Osteocyte (in vitro differentiated cells): ENCODE measurements around the gene PIMREG. TPM values are rescaled to one million over a fixed set of nuclear protein-coding genes. Genes with fewer than 3 reads are reported as not detected.

Experiments
- DNase-seq: peaks from one replicate; pipeline ENCODE4 v3.0.0; 2021; ENCODE audit warnings: mixed read lengths; ENCODE audit not compliant: unreplicated experiment; ENCODE audit errors: extremely low spot score
- H3K27ac Mint-ChIP-seq: one replicate; pipeline ENCODE4 v1.8.0; 2021; ENCODE audit warnings: mild to moderate bottlenecking, mixed read lengths; ENCODE audit not compliant: unreplicated experiment
- H3K27me3 Mint-ChIP-seq: one replicate; pipeline ENCODE4 v1.8.0; 2021; ENCODE audit warnings: mixed read lengths; ENCODE audit not compliant: unreplicated experiment
- H3K36me3 Mint-ChIP-seq: one replicate; pipeline ENCODE4 v1.8.0; 2021; ENCODE audit warnings: mixed read lengths; ENCODE audit not compliant: unreplicated experiment
- H3K4me1 Mint-ChIP-seq: one replicate; pipeline ENCODE4 v1.8.0; 2021; ENCODE audit warnings: mixed read lengths; ENCODE audit not compliant: unreplicated experiment
- H3K4me3 Mint-ChIP-seq: one replicate; pipeline ENCODE4 v1.8.0; 2021; ENCODE audit warnings: mild to moderate bottlenecking, moderate library complexity, mixed read lengths; ENCODE audit not compliant: unreplicated experiment
- H3K9me3 Mint-ChIP-seq: one replicate; pipeline ENCODE4 v1.8.0; 2021; ENCODE audit warnings: mixed read lengths; ENCODE audit not compliant: unreplicated experiment
- total RNA-seq: library from RNA; stranded (reverse); gene quantifications from 2 replicates; pipeline ENCODE4 v1.2.1, GENCODE V29; 2021
- TF ChIP-seq, protein P1 (sequence below): fragments of 200-600 bp; sonication (generic); IDR thresholded peaks from 2 replicates; pipeline ENCODE4 v1.5.0; 2021; ENCODE audit warnings: antibody characterized with exemption, mild to moderate bottlenecking, moderate library complexity

PIMREG gene
- total RNA-seq, 1 donor from 2014 or later = 8.9 TPM

DNA sequence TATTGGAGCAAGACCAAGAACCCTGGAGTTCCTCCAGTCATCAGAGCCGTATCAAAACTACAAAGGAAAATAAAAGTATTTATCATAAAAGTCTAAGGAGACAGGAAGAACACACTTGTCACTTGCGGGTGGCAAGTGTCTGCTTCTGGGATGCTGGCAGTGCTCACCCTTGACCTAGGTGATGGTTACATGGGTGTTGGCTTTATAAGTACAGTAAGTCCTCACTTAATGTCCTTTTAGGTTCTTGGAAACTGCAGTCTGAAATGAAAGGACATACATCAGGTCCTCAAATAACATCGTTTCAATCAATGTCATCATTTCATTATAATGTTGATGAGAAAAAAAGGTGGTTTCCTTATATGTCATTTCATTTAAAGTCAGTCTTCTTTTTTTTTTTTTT is 6.3 kb upstream of the PIMREG start:
- Mint-ChIP-seq H3K4me1 (no peaks in the 10 kb centered on the region), H3K9me3 (no peaks in the 10 kb centered on the region), H3K27ac (no peak overlapping the region), H3K36me3 (no peaks in the 10 kb centered on the region), H3K4me3 (no peak overlapping the region), H3K27me3 (peaks cover 35% of the 10 kb centered on the region)
- DNase-seq = no peak
- TF ChIP-seq, protein P1, sequence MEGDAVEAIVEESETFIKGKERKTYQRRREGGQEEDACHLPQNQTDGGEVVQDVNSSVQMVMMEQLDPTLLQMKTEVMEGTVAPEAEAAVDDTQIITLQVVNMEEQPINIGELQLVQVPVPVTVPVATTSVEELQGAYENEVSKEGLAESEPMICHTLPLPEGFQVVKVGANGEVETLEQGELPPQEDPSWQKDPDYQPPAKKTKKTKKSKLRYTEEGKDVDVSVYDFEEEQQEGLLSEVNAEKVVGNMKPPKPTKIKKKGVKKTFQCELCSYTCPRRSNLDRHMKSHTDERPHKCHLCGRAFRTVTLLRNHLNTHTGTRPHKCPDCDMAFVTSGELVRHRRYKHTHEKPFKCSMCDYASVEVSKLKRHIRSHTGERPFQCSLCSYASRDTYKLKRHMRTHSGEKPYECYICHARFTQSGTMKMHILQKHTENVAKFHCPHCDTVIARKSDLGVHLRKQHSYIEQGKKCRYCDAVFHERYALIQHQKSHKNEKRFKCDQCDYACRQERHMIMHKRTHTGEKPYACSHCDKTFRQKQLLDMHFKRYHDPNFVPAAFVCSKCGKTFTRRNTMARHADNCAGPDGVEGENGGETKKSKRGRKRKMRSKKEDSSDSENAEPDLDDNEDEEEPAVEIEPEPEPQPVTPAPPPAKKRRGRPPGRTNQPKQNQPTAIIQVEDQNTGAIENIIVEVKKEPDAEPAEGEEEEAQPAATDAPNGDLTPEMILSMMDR = no peak

DNA sequence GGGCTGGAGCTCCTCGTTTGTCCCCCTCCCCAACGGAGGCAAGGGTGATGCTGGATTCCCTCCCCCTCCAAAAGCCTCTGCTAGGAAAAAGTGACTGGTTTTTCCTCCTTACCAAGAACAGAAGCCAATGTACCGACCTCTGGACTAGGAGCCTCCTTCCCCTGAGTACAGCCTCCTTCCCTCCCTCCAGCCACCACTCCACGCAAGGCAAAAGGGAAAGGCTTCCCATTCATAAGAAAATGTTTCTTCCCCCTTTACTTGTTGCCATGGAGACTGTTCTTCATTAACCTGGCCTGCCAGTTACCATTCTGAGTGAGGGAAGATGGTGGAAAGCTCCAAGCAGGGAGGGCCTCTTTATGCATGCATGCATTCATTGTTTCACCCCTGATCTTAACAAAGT is 4.3 kb upstream of the PIMREG start:
- Mint-ChIP-seq H3K4me3 (no peak overlapping the region), H3K27me3 (peaks cover 35% of the 10 kb centered on the region), H3K36me3 (no peaks in the 10 kb centered on the region), H3K27ac (no peak overlapping the region), H3K4me1 (peaks cover 8% of the 10 kb centered on the region), H3K9me3 (no peaks in the 10 kb centered on the region)
- TF ChIP-seq, protein P1 = no peak
- DNase-seq = no peak

DNA sequence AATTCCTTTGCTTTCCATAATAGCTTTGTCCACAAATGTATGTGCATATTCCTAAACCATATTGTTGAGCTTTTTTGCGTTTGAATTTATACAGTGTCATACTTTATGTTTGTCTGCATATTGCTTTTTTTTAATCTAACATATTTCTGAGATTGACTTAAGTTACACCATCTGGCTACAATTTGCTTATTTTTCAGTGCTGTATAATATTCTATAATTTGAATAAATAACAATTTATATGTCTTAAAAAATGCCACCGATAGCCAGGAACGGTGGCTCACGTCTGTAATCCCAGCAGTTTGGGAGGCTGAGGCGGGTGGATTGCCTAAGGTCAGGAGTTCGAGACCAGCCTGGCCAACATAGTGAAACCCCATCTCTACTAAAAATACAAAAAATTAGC is 1.5 kb upstream of the PIMREG start:
- Mint-ChIP-seq H3K27ac (no peak overlapping the region), H3K36me3 (no peaks in the 10 kb centered on the region), H3K27me3 (peaks cover 23% of the 10 kb centered on the region), H3K4me3 (no peak overlapping the region), H3K4me1 (peaks cover 12% of the 10 kb centered on the region), H3K9me3 (no peaks in the 10 kb centered on the region)
- no peak for DNase-seq
- TF ChIP-seq, protein P1 = no peak

- no peak for DNase-seq
- H3K9me3 Mint-ChIP-seq = no peaks in the 10 kb centered on the region
- no peaks in the 10 kb centered on the region for H3K36me3 Mint-ChIP-seq
- peak overlapping the region; percentile 98 for H3K4me3 Mint-ChIP-seq
- peaks cover 13% of the 10 kb centered on the region for H3K27me3 Mint-ChIP-seq
- H3K4me1 Mint-ChIP-seq = peaks cover 12% of the 10 kb centered on the region
- peak overlapping the region; percentile 51 for H3K27ac Mint-ChIP-seq
- TF ChIP-seq, protein P1 = no peak
Measured at GRCh38 chr17:6444571-6445335, 498 bp downstream of the PIMREG start.

DNA sequence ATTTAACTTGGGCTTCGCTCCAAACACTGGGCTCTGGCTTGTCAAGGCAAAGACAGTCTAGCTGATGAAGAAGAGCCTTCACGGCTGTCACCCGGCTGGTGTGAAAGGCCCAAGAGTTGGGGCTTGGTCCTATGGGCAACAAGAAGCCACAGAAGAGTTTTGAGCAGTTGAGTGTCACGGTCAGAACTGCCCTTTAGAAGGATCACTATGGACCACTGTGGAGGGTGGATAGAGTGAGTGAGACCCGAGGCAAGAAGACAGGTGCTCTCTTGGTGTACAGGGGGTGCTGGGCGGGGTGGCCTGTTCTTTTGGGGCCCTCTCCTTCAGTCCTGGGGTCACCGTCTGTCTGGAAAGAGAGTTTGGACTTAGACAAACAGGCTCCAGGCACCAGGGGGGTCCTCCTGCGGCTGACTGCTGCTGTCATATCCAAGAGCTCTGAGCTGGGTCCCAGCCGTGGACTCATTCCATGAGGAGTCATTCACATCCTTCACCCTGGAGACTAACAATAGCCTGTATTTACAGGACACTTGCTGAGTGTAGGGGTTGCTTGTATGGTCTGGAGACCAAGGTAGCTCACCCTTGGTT is 2.4 kb downstream of the PIMREG start:
- Mint-ChIP-seq H3K36me3 (peaks cover 2% of the 10 kb centered on the region), H3K9me3 (no peaks in the 10 kb centered on the region), H3K27me3 (no peaks in the 10 kb centered on the region), H3K27ac (no peak overlapping the region), H3K4me3 (no peak overlapping the region), H3K4me1 (peaks cover 12% of the 10 kb centered on the region)
- no peak for DNase-seq
- TF ChIP-seq, protein P1 = no peak
